WTC11 (cell line): Measurements from ENCODE around the gene DEXI.

Experiments used
- ATF2 ChIP-seq: sonication (generic); formaldehyde crosslinking; IDR thresholded peaks from 2 replicates; pipeline ENCODE4 v1.8.1; 2022; ENCODE audit warnings: low read depth, missing genetic modification reagents, borderline replicate concordance
- ATF3 ChIP-seq: sonication (generic); formaldehyde crosslinking; conservative IDR thresholded peaks from 2 replicates; pipeline ENCODE4 v1.8.1; 2022; ENCODE audit warnings: mild to moderate bottlenecking, missing genetic modification reagents
- CTCF ChIP-seq: fragments of 200-600 bp; IDR thresholded peaks from 2 replicates; pipeline ENCODE4 v1.8.0; 2022; ENCODE audit warnings: antibody characterized with exemption
- FOXP1 ChIP-seq: sonication (generic); formaldehyde crosslinking; IDR thresholded peaks from 2 replicates; pipeline ENCODE4 v1.8.0; 2022; ENCODE audit warnings: missing genetic modification reagents, mild to moderate bottlenecking, moderate library complexity, borderline replicate concordance
- JUN ChIP-seq: sonication (generic); formaldehyde crosslinking; IDR thresholded peaks from 2 replicates; pipeline ENCODE4 v1.8.0; 2023; ENCODE audit warnings: mild to moderate bottlenecking, missing genetic modification reagents
- NFE2L1 ChIP-seq: sonication (generic); formaldehyde crosslinking; IDR thresholded peaks from 2 replicates; pipeline ENCODE4 v1.8.1; 2023; ENCODE audit warnings: missing genetic modification reagents
- NR3C1 ChIP-seq: sonication (generic); formaldehyde crosslinking; conservative IDR thresholded peaks from 2 replicates; pipeline ENCODE4 v1.8.1; 2023; ENCODE audit warnings: low read depth, mild to moderate bottlenecking, missing genetic modification reagents
- SP1 ChIP-seq: sonication (generic); formaldehyde crosslinking; conservative IDR thresholded peaks from 2 replicates; pipeline ENCODE4 v1.8.1; 2022; ENCODE audit warnings: missing genetic modification reagents
- ZBTB43 ChIP-seq: sonication (generic); formaldehyde crosslinking; IDR thresholded peaks from 2 replicates; pipeline ENCODE4 v1.8.1; 2023; ENCODE audit warnings: mild to moderate bottlenecking, missing genetic modification reagents
- TF ChIP-seq, protein P1 (sequence below): sonication (generic); formaldehyde crosslinking; IDR thresholded peaks from 2 replicates; pipeline ENCODE4 v1.8.0; 2023; ENCODE audit warnings: missing genetic modification reagents
- TF ChIP-seq, protein P2 (sequence below): sonication (generic); formaldehyde crosslinking; IDR thresholded peaks from 2 replicates; pipeline ENCODE4 v1.8.1; 2023; ENCODE audit warnings: mild to moderate bottlenecking, missing genetic modification reagents

DNA sequence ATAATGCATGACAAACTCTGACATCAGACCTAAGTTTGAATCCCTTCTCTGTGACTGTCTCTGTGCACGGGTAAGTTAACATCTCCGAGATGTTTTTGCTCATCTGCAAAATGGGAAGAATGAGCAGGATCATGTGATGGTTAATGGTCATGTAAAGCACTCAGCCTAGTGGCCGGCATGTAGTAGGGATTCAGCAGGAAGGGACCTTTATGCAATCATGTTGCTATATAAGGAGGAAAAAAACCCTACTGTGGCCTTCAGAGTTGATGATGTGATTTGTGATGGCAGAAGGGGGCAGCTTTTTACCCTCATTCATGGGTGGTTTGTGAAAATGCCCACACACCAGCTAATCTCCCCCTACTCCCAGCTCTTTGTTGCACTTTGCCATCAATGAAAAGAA, 26.2 kb upstream of the DEXI start:
- no peak for TF ChIP-seq NR3C1 (CRISPR knock-in tag)
- no peak for TF ChIP-seq ZBTB43 (CRISPR knock-in tag)
- no peak for TF ChIP-seq ATF3 (CRISPR knock-in tag)
- no peak for TF ChIP-seq CTCF
- no peak for TF ChIP-seq ATF2 (CRISPR knock-in tag)
- no peak for TF ChIP-seq JUN (CRISPR knock-in tag)
- TF ChIP-seq, protein P1, sequence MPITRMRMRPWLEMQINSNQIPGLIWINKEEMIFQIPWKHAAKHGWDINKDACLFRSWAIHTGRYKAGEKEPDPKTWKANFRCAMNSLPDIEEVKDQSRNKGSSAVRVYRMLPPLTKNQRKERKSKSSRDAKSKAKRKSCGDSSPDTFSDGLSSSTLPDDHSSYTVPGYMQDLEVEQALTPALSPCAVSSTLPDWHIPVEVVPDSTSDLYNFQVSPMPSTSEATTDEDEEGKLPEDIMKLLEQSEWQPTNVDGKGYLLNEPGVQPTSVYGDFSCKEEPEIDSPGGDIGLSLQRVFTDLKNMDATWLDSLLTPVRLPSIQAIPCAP (CRISPR knock-in tag) = no peak
- TF ChIP-seq SP1 = no peak
- TF ChIP-seq, protein P2, sequence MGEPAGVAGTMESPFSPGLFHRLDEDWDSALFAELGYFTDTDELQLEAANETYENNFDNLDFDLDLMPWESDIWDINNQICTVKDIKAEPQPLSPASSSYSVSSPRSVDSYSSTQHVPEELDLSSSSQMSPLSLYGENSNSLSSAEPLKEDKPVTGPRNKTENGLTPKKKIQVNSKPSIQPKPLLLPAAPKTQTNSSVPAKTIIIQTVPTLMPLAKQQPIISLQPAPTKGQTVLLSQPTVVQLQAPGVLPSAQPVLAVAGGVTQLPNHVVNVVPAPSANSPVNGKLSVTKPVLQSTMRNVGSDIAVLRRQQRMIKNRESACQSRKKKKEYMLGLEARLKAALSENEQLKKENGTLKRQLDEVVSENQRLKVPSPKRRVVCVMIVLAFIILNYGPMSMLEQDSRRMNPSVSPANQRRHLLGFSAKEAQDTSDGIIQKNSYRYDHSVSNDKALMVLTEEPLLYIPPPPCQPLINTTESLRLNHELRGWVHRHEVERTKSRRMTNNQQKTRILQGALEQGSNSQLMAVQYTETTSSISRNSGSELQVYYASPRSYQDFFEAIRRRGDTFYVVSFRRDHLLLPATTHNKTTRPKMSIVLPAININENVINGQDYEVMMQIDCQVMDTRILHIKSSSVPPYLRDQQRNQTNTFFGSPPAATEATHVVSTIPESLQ (CRISPR knock-in tag) = no peak
- no peak for TF ChIP-seq FOXP1
- no peak for TF ChIP-seq NFE2L1 (CRISPR knock-in tag)
